ENCODE data around the gene UQCRQ.
"Not testable (repeated sequence)": the region's sequence is repeated elsewhere in the genome, so short reads cannot be mapped to it uniquely, and the experiment has no call there.

UQCRQ gene

DNA sequence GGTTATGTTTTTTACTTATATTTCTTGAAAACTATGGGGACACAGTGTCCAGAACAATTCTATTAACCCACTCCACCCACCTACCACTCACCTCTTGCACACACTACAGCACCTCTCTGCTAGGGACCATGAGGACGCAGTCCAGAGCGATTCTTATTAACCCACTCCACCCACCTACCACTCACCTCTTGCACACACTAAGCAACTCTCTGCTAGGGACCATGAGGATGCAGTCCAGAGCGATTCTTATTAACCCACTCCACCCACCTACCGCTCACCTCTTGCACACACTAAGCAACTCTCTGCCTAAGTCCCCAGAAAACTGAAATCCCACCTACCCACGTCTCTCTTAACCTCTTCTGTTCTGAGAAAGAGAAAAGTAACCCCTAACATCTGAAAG is 33.8 kb upstream of the UQCRQ start:
- no peak for DNase-seq (ENCODE audit: low read depth in 2 of 2)

DNA sequence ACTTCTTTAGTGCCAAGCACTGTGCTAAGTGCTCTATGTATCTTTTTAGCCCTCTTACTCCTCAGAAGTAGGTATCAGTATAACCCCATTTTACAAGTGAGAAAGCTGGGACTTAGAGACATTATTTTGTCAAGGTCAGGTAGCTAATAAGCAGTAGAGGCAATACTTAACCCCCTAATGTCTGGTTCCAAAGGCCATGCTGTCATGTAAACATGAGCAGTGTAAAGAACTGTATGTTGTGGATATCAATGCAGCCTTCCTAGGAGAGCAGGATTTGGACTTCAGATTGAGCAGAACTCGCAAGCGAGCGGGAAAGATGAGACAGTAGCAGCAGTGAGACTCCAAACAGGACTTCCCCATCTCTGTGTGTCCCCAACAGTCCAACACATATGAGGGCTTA is 32.4 kb upstream of the UQCRQ start:
- no peak for DNase-seq (ENCODE audit: low read depth in 2 of 2)

GRCh38 chr5:132836852-132837251 is 29.6 kb upstream of the UQCRQ start:
- DNase-seq (ENCODE audit: low read depth in 2 of 2): no peak

GRCh38 chr5:132837868-132838267 is 28.6 kb upstream of the UQCRQ start:
- DNase-seq (ENCODE audit: low read depth in 2 of 2): no peak

- no peak for DNase-seq (ENCODE audit: low read depth in 2 of 2)
Observed at GRCh38 chr5:132838516-132839282, 27.7 kb upstream of the UQCRQ start.

GRCh38 chr5:132839426-132840301 is 26.8 kb upstream of the UQCRQ start:
- DNase-seq (ENCODE audit: low read depth in 2 of 2): no peak

- DNase-seq (ENCODE audit: low read depth in 2 of 2): no peak
Observed at GRCh38 chr5:132840313-132840712, 26.1 kb upstream of the UQCRQ start.

DNA sequence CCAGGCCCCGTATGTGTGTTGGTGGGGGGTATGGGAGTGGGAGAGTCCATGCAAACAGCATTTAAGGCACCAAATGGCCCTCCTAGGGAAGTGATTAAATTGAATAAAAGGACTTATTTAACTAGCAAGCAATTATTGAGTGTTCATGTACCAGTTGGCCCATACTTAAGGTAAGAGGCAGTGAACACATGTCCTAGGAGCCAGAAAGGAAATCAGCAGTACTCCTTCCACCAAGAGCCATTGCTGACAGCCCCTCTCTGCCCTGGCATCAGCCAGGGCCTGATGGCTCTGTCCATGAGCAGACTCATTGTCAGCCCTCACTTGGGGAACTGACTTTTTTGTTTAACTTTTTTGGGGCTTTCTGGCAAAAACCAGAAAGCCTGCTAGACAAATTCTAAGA is 25.5 kb upstream of the UQCRQ start:
- DNase-seq (ENCODE audit: low read depth in 2 of 2): no peak

DNA sequence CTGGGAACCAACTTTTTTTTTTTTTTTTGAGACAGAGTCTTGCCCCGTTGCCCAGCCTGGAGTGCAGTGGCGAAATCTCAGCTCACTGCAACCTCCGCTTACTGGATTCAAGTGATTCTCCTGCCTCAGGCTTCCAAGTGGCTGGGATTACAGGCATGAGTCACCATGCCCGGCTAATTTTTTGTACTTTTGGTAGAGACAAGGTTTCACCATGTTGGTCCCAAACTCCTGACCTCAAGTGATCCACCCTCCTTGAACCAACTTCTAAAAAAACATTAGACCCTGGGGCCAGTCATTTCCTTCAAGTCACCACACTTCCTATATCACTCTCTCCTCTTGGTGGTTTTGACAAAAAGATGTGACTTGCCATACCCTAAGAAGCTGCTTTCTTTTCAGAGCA is 25.1 kb upstream of the UQCRQ start:
- no peak for DNase-seq (ENCODE audit: low read depth in 2 of 2)

DNA sequence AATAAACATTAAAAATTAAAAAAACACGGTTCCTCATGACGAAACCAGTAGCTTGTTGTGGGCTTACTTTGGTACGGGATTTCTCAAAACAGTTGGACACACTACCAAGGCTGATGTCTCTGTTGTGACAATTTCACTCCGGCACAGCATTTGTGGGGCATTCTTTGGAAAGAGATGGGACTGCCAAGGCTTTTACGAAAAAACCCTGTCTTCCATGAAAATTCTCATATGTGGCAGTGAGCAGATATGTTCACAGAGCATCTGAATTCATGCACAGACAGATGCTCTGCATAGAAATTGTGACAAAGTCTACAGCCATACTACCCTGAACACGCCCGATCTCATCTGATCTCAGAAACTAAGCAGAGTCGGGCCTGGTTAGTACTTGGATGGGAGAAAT is 18.2 kb upstream of the UQCRQ start:
- no peak for DNase-seq (ENCODE audit: low read depth in 2 of 2)

DNA sequence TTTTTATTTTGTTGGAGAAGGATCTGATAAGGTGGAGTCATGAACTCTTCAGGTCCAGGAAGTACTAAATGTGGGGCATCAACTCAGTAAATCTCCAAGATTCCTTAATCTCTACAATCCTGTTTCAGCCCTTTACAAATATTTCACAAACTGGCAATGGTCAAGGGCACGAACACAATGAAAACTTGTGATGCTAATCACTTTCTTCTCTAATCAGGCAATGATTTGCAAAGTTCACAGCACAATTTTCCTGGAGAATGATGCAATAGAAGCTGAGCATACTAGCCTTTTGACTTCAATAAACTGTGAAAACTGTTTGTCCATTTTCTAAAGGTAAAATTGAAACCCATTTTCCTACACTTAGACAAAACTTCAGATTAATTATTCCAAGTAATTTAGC is 17.1 kb upstream of the UQCRQ start:
- no peak for DNase-seq (ENCODE audit: low read depth in 2 of 2)

GRCh38 chr5:132850066-132850465 is 16.4 kb upstream of the UQCRQ start:
- no peak for DNase-seq (ENCODE audit: low read depth in 2 of 2)

DNA sequence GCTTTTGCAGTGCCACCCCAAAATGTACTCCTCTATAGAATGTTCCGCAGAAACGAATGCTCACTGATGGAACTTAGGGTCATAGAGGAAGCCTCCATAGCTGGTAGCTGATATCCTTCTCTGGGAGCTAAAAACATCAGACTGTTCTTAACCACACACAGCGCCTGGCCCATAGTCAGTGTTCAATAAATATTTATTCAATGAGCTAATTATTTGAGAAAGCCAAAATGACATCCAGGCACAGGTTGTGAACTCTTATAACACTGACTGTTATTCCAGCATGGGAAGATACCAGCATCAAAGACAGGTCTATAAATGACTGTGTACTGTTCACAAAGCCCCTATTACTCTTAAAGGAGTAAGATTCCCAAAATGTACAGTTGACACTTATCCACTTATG is 13.1 kb upstream of the UQCRQ start:
- no peak for DNase-seq (ENCODE audit: low read depth in 2 of 2)

DNA sequence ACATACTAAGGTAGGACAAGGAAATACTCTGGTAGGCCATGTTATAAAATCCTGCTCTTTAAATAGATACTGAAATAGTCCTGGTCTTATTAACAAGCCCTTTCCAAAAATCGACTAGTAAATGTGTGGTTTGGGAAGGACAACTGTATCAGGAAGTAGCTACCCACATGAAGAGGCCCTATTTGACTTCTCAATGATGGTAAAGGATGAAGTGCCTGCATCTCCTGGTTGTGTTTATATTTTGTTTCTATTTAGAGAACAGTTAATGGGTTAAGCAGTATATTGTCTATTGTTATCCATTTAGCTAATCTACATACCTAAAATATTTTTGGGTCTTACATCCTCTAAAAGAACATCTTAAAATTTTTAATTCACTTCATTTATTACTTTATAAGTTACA is 12.7 kb upstream of the UQCRQ start:
- no peak for DNase-seq (ENCODE audit: low read depth in 2 of 2)

DNA sequence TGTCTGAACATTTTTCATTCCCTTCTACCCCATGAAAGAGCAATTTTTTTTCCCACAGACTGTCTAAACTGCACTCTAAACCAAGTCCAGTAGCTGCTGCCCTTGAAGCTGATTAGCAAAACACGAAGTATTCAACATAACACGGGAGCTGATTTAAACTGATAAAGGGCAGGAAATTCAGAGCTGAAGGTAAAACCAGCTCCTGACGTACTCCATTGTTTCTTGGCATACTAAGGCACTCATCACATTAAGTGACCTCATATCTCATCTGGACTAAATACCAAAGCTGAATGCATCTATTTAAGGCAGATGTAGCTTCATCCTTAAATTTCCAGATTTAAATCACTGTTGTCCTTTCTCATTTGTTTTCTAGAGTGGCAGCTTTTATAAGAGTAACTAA is 12.1 kb upstream of the UQCRQ start:
- DNase-seq (ENCODE audit: low read depth in 2 of 2): no peak

DNA sequence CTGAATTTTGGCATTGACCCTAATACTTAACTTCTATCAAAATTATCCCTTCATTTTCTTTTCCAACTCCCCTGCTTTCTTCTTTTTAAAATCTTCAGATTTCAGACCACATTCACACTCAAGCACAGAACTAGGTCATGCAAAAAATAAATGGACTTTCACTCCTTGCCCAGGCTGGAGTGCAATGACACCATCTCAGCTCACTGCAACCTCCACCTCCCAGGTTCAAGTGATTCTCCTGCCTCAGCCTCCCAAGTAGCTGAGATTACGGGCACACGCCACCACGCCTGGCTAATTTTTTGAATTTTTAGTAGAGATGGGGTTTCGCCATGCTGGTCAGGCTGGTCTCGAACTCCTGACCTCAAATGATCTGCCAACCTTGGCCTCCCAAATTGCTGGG is 11.4 kb upstream of the UQCRQ start:
- not testable (repeated sequence) for DNase-seq (ENCODE audit: low read depth in 2 of 2)

DNA sequence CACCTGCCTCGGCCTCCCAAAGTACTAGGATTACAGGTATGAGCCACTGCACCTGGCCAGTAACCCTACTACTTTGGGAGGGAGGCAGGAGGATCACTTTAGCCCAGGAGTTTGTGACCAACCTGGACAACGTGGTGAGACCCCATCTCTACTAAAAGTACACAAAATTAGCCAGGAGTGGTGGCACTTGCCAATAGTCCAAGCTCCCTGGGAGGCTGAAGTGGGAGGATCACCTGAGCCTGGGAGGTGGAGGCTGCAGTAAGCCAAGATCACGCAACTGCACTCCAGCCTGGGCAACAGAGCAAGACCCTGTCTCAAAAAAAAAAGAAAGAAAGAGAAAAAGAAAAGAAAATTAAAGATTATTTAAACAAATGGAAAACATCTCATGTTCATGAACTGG is 10.4 kb upstream of the UQCRQ start:
- no peak for DNase-seq (ENCODE audit: low read depth in 2 of 2)

- no peak for DNase-seq (ENCODE audit: low read depth in 2 of 2)
Observed at GRCh38 chr5:132859889-132860437, 6.5 kb upstream of the UQCRQ start.

GRCh38 chr5:132860742-132861141 is 5.7 kb upstream of the UQCRQ start:
- DNase-seq (ENCODE audit: low read depth in 2 of 2): no peak

GRCh38 chr5:132865668-132866341 is 637 bp upstream of the UQCRQ start:
- no peak for DNase-seq (ENCODE audit: low read depth in 2 of 2)

DNA sequence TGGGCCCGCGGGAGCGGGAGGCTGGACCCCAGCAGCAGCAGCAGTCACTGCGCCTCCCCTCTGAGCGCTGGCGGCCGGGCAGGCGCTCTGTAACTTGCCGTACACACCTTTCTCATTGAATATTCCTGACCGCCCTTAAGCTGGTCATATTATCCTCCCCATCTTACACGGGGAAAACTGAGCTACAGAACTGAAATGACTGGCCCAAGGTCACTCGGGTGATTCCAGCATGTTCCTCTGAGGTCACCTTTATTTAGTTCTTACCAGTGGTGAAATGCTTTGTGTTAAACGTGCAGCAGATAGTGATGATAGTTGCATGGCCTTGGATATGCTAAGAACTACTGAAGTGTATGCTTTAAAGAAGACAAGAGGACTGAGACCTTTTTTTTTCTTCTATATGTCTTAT is 607 bp downstream of the UQCRQ start:
- DNase-seq (ENCODE audit: low read depth in 2 of 2): no peak

DNA sequence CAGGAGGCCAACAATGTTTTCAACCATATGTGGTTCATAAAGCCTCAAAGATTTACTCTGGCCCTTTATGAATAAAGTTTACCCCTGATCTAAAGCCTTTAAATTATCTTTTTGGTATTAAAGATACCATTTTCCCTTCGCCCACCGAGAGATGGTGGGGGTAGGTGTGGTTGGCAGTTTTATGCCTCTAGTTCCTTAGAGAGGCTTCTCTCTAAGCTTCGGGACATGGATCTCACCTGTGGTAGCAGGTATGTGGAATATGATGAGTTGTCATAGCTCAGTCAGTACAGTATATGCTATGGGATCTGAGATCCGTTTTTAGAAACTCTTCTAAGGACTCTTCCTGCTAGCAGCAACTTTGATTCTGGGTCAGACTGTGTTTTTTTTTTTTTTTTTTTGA is 2.3 kb downstream of the UQCRQ start:
- no peak for DNase-seq (ENCODE audit: low read depth in 2 of 2)
